ENCODE data around the gene HDAC4.
"Not testable (repeated sequence)": the region's sequence is repeated elsewhere in the genome, so short reads cannot be mapped to it uniquely, and the experiment has no call there.

The HDAC4 gene

DNA sequence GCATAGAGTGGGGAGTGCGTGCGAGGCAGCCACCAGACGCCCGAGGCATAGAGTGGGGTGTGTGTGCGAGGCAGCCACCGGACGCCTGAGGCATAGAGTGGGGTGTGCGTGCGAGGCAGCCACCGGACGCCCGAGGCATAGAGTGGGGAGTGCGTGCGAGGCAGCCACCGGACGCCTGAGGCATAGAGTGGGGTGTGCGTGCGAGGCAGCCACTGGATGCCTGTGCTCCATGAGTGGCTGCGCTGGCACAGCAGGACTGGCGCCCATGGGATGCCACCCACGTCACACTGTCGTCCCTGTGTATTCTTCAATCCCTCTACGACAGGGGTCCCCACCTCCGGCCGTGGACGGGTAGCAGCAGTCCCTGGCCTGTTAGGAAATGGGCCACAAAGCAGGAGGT lies 221.9 kb downstream of the HDAC4 start:
- no peak for DNase-seq

DNA sequence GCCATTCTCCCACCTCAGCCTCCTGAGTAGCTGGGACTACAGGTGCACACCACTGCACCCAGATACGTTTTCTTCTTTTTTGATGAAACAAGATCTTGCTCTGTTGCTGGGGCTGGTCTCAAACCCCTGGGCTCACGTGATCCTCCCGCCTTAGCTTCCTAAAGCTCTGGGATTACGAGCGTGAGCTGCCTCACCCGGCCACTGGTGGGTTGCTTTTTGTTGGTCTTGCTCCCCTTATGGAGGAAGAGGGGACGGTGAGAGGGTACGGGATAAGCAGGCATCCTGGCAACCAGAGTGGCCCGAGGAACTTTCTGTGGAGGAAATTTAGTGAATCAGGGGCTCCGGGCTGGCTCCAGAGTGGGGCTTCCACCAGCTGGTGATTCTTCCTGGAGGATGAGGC lies 222.3 kb downstream of the HDAC4 start:
- no peak for DNase-seq

DNA sequence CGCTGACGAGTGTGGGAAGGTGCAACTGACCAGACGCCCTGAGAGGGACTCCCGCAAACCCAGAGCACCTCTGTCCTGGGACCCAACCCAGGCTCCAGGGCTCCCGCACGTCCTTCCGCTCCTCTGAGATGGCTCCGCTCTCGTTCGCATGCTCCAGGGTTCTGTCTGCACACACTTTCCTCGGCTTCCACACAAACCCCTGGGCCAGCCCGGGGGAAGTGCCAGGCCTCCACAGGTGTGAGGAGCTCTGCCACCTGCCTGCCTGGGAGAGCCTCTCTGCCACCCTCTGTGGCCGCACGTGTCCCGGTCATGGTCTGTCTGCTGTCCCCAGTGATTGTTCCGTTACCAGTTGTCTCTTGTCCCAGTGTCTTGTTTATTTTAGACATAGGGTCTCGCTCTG lies 222.9 kb downstream of the HDAC4 start:
- no peak for DNase-seq

- no peak for DNase-seq
These were observed 223.5 kb downstream of the HDAC4 start for GRCh38 chr2:239177325-239177724.

DNA sequence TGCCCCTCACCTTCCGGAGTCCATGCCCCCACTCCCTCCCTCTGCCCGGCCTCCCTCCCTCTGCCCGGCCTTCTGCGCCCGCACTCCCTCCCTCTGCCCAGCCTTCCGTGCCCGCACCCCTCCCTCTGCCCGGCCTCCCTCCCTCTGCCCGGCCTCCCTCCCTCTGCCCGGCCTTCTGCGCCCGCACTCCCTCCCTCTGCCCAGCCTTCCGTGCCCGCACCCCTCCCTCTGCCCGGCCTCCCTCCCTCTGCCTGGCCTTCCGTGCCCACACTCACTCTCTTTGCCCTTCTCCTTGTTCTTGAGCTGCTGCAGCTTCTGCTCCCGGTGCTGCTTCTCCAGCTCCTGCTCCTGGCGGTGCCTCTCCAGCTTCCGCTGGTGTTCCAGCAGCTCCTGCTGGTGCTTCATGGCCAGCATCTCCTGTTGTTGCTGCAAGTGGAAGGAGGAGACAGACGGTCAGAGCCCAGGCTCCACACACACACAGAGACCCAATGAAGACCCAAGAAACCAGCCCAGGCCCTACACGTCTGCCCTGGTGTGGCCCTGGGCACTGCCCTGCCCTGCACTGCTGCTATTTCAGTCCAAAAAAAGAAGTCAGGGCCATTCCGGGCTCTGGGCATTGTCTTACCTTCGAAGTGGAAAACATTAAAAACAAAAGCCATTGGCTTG lies 224.5 kb downstream of the HDAC4 start:
- not testable (repeated sequence) for DNase-seq

GRCh38 chr2:239175181-239175580 lies 225.6 kb downstream of the HDAC4 start:
- no peak for DNase-seq

GRCh38 chr2:239173301-239173700 lies 227.5 kb downstream of the HDAC4 start:
- DNase-seq = no peak

- no peak for DNase-seq
These were observed 229.2 kb downstream of the HDAC4 start for GRCh38 chr2:239171643-239172042.

GRCh38 chr2:239169311-239170048 lies 231.3 kb downstream of the HDAC4 start:
- no peak for DNase-seq

GRCh38 chr2:239168575-239168974 lies 232.2 kb downstream of the HDAC4 start:
- no peak for DNase-seq

DNA sequence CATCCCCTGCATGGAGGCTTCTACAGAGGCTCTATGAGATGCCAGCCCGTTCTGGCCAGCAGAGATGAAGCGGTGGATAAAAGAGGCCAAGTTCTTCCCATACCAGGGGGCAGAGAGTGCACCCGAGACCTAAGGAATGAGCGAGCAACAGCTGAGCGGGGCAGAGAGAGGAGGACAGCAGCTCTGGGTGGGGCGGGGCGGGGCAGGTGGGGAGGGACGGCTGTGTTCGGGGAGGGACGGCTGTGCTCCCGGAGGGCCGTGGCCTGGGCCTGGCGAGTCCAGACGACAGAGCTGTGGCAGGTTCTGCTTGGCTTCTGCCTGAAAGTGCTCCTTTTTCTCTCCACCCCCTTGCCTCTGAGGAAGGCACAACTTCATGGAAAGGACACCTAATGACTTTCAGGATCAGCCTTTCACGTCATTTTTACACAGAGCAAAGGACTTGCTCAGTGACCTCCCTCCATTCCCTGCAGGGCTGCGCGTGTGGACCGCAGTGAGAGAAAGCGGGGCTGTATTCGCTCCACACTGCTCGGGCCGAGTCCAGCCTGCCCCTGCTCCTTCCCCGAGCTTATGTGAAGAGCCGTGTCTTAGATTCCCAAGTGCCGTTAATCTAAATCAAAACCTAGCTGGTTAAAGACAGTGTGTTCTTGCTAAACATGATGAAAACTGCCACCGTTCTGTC lies 232.9 kb downstream of the HDAC4 start:
- no peak for DNase-seq

- DNase-seq = no peak
These were observed 233.7 kb downstream of the HDAC4 start for GRCh38 chr2:239167011-239167673.

DNA sequence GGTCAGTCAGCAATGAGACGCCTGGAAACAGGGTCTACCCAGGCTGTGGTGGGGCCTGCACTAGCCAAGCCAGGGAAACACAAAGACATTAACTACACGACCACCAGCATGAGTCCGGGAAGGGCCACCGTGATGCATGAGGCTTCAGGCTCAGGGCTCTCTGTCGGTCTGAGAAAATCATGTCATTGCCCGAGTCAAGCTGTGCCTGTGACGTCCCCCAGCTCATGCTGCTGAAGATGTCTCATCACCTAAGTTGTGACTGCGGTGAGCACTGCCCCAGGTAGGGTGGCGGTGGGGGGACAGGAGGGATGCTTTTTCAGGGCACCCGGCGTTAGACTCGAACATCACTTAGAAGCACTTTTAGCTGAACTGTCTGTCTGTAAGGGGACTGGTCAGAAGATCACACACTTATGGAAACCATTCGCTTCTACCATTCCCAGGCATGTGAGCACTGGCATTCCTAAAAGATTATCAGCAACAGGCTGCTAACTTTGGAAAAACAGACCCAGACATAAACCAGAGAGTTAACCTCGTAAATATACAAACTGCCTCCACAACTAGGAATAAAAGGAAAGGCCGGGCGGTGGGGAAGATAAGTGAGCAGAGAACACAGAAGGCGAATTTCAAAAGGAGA lies 234.5 kb downstream of the HDAC4 start:
- no peak for DNase-seq

- DNase-seq = no peak
These were observed 235.5 kb downstream of the HDAC4 start for GRCh38 chr2:239165206-239165831.

- no peak for DNase-seq
These were observed 236.4 kb downstream of the HDAC4 start for GRCh38 chr2:239164335-239164871.

GRCh38 chr2:239163688-239164334 lies 237.0 kb downstream of the HDAC4 start:
- no peak for DNase-seq

- DNase-seq = no peak
These were observed 237.7 kb downstream of the HDAC4 start for GRCh38 chr2:239162976-239163687.

DNA sequence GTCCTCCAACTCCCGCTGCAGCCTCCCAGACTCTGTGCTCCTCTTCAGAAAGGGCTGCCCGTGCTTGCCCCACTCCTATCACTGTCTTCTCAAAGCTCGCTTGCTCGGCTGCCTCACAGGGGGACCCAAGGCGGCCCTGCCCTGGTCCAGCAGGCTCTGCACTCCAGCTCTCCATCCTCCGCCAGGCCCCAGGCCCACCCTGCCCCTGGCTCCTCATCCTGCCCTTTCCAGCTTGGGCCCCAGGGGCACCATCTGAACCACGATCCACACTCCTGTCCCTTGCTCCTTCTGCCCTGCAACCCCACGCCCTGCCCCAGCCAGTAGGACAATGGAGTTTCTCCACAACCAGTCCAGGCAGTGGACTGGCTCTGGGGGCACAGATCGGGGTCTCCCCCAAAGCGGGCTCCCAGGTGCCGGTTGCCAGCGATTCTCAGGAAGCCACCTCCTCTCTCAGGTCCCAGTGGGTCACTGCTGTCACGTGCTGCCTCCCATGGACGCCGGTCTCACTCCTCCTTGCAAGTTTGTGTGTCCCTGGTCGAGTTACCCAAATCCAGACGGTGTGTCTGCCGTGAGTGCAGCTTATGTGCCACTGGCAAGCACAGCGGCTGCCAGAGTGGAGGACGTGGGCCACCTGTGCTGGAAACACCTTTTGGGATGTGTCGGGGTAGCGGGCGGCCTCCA lies 238.5 kb downstream of the HDAC4 start:
- no peak for DNase-seq

- DNase-seq = no peak
These were observed 239.1 kb downstream of the HDAC4 start for GRCh38 chr2:239161711-239162140.

Data from NCI-H2081 (cell line).